GM18870 (cell line): ENCODE results near the gene VAMP4.
"Not testable (repeated sequence)": the region's sequence is repeated elsewhere in the genome, so short reads cannot be mapped to it uniquely, and the experiment has no call there.

Source experiments
- ATAC-seq: cut with Tn5 transposase; IDR thresholded peaks from one replicate; pipeline ENCODE4 v1.9.1; 2021; ENCODE audit warnings: moderate library complexity; ENCODE audit not compliant: unreplicated experiment

Gene VAMP4

GRCh38 chr1:171753182-171753581 is 11.3 kb upstream of the VAMP4 start:
- no peak for ATAC-seq

DNA sequence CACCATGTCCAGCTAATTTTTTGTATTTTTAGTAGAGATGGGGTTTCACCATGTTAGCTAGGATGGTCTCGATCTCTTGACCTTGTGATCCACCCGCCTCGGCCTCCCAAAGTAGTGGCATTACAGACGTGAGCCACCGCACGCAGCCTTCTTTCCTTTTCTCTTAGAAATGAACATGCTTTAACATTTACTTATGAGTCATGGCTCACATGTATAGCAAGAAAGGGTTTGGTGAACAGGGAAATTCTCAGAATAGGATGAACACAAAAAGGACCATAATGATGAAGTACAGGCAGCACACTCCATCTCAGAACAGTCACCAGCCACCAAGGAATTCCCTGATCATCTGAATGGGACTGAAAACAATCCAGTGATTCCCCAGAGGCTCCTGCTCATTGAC is 9.4 kb upstream of the VAMP4 start:
- ATAC-seq, result no peak

DNA sequence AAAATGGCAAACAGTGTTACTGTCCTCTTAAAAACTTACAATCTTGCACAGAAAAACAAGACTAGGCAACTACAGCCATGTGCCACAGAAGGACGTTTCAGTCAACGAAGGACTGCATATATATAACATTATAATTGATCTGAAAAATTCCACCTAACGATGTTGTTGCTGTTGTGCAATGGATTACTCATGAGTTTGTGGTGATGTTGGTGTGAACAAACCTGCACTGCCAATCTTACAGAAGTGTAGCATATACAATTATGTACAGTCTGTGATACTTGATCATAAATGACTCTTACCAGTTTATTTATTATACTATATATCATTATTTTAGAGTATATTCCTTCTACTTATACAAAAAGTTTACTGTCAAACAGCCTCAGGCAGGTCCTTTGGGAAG is 6.8 kb upstream of the VAMP4 start:
- ATAC-seq, result no peak

GRCh38 chr1:171744986-171745385 is 3.1 kb upstream of the VAMP4 start:
- no peak for ATAC-seq

DNA sequence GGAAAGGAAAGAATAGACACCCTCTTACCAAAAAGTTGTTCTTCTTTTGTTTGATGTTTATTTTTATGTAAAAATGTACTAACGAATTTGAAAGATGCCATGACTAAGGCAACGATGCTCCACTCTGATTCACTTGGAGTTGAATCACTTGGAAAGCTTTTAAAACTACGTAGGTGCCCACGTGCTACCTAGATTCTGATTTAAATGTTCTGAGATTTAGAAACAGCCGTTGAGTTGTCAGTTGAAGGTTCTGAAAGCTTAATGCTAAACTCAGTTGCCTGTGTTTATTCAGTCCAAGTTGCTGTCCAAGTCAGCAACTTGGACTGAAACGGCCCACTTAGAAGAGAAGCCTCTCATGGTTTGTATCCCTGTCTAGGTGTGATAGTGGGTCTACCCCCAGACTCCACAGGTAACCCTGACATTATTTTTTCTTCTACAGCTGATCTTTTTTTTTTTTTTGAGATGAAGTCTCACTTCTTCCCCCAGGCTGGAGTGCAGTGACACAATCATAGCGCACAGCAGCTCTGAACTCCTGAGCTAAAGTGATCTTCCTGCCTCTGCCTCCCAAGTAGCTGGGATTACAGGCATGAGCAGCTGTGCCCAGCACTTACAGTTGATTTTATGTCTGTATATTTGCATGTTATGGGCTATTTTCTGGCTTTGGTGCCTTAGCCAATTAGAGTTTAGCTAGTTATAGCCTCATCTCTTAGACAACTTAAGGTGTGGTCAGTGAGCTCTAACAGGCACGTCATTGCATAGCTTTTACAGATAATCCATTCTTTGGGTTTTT is 1.4 kb upstream of the VAMP4 start:
- no peak for ATAC-seq

DNA sequence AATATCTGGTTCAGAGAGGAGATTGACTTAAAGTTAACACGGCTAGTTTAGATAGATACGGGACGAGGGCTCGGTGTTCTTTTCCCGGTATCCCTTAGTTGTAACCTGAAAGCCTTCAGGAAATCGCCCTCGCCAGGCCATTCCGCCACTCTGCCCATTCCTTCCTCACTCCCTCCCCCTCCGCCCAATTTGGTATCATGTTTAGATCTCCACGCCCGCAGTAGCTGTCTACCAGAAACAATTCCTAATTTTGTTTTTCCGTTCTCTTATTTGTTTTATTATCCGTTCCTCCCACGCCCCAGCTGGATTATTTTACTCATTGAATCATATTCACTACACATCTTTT is 685 bp upstream of the VAMP4 start:
- no peak for ATAC-seq

- no peak for ATAC-seq
These were observed 636 bp downstream of the VAMP4 start for GRCh38 chr1:171740987-171741871.

- no peak for ATAC-seq
These were observed 1.5 kb downstream of the VAMP4 start for GRCh38 chr1:171740356-171740863.

GRCh38 chr1:171739656-171740055 is 2.2 kb downstream of the VAMP4 start:
- no peak for ATAC-seq

DNA sequence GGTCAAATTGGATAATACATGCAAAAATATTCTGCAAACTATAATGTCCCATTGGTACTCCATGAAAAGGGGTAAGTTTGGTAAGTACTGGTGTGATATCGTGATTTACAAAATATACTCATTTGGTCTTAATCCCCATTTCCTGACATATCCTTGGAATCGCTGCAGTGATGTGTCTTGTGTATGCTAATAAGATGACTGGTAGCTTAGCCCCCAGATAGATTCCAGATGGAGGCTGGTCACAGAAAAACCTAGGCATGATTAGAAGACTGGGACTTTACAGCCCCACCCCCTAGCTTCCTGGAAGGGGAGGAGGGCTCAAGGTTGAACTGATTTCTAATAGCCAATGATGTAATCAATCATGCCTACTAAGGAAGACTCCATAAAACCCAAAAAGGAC is 3.0 kb downstream of the VAMP4 start:
- ATAC-seq, result no peak

GRCh38 chr1:171736196-171736595 is 5.7 kb downstream of the VAMP4 start:
- ATAC-seq, result no peak

DNA sequence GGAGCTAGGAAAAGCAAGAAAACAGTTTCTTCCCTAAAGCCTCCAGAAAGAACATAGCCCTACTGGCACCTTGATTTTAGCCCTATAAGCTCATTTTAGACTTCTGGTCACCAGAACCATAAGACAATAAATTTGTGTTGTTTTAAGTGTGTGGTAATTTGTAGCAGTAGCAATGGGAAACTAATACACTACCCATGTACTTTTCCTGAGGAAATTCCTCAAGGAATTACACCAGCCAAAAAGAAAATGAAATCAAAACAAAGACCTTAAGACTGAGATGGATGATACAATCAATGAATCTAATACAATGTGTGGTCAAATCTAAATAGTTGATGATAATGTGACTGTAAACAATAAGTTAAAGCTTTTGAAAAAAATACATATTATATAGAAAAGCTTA is 11.8 kb downstream of the VAMP4 start:
- ATAC-seq, result no peak

- no peak for ATAC-seq
These were observed 14.1 kb downstream of the VAMP4 start for GRCh38 chr1:171727778-171728177.

DNA sequence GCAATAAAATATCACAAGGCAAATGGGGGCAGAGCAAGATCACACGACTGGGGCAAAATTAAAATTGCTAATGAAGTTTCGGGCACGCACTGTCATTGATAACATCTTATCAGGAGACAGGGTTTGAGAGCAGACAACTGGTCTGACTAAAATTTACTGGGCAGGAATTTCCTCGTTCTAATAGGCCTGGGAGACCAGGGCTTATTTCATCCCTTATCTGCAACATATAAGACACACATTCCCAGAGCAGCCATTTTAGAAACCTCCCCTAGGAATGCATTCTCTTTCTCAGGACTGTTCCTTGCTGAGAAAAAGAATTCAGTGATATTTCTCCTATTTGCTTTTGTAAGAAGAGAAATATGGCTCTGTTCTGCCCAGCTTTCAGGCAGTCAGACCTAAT is 18.7 kb downstream of the VAMP4 start:
- not testable (repeated sequence) for ATAC-seq

- ATAC-seq, result no peak
These were observed 23.0 kb downstream of the VAMP4 start for GRCh38 chr1:171718848-171719247.

GRCh38 chr1:171718216-171718615 is 23.6 kb downstream of the VAMP4 start:
- ATAC-seq, result no peak

DNA sequence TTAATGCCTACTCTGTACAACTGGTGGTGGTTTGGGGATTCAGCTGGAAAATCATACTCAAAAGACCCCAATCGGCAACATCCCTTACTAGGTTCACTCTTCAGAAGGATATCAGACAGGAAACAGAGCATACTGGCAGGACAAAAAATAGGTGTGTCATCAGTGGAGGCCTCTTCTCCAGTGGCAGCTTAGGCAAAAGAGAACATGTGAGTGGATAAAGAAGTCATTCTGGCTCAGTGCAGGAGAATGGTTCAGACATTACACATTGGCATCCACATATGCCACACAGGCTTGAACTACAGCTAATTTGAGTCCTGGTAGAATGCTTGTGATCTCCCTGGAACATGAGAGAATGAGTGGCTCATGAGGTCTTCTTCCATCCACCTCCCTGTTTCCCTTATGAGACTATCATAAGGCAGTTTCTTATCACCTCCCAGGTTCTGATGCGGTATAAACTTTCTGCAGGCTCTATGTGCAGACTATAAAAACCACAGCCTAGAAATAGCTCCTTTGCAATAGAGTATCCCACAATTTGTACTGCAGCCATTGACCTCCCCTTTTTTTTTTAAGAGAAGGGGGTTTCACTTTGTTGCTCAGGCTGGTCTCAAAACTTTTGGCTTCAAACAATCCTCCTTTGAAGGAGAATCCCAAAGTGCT is 24.7 kb downstream of the VAMP4 start:
- ATAC-seq, result no peak

DNA sequence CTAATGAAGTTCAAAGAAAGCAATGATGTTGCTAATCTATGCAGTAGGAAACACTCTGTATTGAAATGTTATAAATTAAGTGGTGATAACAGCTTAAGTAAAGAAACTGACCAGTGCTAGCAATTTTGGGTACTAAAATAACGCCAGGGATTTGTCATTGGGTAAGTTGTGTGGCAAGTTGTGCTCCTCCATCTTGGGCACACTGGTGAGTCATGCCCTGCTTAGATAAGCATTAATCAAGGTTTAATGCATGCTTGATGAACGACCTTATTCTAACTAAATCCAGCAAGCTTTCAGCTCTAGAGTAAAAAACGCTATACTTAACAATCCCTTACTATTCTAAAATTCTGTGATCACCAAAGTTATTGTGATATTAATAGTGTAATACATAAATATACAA is 25.2 kb downstream of the VAMP4 start:
- ATAC-seq, result no peak

GRCh38 chr1:171715813-171716251 is 26.0 kb downstream of the VAMP4 start:
- ATAC-seq, result no peak

- ATAC-seq, result no peak
These were observed 29.5 kb downstream of the VAMP4 start for GRCh38 chr1:171712341-171712740.

DNA sequence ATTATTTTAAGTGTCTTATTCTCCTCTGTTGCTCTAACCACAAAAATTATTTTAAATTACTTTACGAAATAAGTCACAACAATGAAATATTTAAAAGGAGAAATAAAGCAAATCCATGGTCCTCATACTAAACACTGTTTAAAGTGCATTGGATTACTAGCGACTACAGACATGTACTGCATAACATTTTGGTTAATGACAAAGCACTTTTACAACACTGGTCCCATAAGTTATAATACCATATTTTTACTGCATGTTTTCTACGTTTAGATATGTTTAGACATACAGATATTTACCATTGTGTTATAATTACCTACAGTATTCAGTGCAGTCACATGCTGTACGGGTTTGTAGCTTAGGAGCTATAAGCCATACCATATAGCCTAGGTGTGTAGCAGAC is 30.2 kb downstream of the VAMP4 start:
- no peak for ATAC-seq
